Effector memory CD4-positive, alpha-beta T cell (primary cell): Measurements from ENCODE around the gene THSD7A.

ENCODE experiments used
- DNase-seq, 3 donors: peaks; one replicate each; pipeline ENCODE4 v3.0.0-alpha.2; 2020
- H3K27ac ChIP-seq: 2 replicates; pipeline ENCODE4 v1.7.0; 2013; ENCODE audit warnings: mild to moderate bottlenecking, low read length, moderate library complexity; ENCODE audit not compliant: insufficient read depth, poor library complexity, severe bottlenecking
- H3K27me3 ChIP-seq: replicated peaks from 2 replicates; pipeline ENCODE4 v1.7.0; 2013; ENCODE audit warnings: mild to moderate bottlenecking, low read length; ENCODE audit not compliant: insufficient read depth, control insufficient read depth, poor library complexity, severe bottlenecking
- H3K36me3 ChIP-seq: 2 replicates; pipeline ENCODE4 v1.7.0; 2013; ENCODE audit warnings: mild to moderate bottlenecking, low read length, moderate library complexity; ENCODE audit not compliant: control insufficient read depth, insufficient read depth
- H3K4me1 ChIP-seq: 2 replicates; pipeline ENCODE4 v1.7.0; 2013; ENCODE audit warnings: low read length, mild to moderate bottlenecking; ENCODE audit not compliant: control insufficient read depth, insufficient read depth, poor library complexity, severe bottlenecking
- H3K4me3 ChIP-seq: 2 replicates; pipeline ENCODE4 v1.7.0; 2013; ENCODE audit warnings: low read length, low read depth, mild to moderate bottlenecking; ENCODE audit not compliant: insufficient read depth, poor library complexity, severe bottlenecking
- H3K9me3 ChIP-seq: 2 replicates; pipeline ENCODE4 v1.7.0; 2013; ENCODE audit warnings: mild to moderate bottlenecking, low read length, moderate library complexity; ENCODE audit not compliant: control insufficient read depth

Gene THSD7A

GRCh38 chr7:11607686-11608085, 224.3 kb downstream of the THSD7A start:
- Histone ChIP-seq H3K4me1 (no peaks in the 10 kb centered on the region), H3K9me3 (no peaks in the 10 kb centered on the region), H3K4me3 (no peak overlapping the region), H3K27ac (no peak overlapping the region), H3K27me3 (no peaks in the 10 kb centered on the region), H3K36me3 (no peaks in the 10 kb centered on the region)
- no peak for DNase-seq

GRCh38 chr7:11605749-11606148, 226.2 kb downstream of the THSD7A start:
- Histone ChIP-seq H3K27ac (no peak overlapping the region), H3K4me1 (no peaks in the 10 kb centered on the region), H3K27me3 (no peaks in the 10 kb centered on the region), H3K4me3 (no peak overlapping the region), H3K9me3 (no peaks in the 10 kb centered on the region), H3K36me3 (no peaks in the 10 kb centered on the region)
- DNase-seq = no peak

- Histone ChIP-seq H3K27me3 (no peaks in the 10 kb centered on the region), H3K27ac (no peak overlapping the region), H3K9me3 (no peaks in the 10 kb centered on the region), H3K4me1 (no peaks in the 10 kb centered on the region), H3K36me3 (no peaks in the 10 kb centered on the region), H3K4me3 (no peak overlapping the region)
- DNase-seq = no peak
These were observed 227.5 kb downstream of the THSD7A start for GRCh38 chr7:11604505-11604904.

- H3K36me3 ChIP-seq = no peaks in the 10 kb centered on the region
- DNase-seq = no peak
- H3K27me3 ChIP-seq = no peaks in the 10 kb centered on the region
- H3K9me3 ChIP-seq = no peaks in the 10 kb centered on the region
- H3K4me1 ChIP-seq = no peaks in the 10 kb centered on the region
- no peak overlapping the region for H3K4me3 ChIP-seq
- H3K27ac ChIP-seq = no peak overlapping the region
These were observed 230.2 kb downstream of the THSD7A start for GRCh38 chr7:11601761-11602160.

- H3K4me3 ChIP-seq = no peak overlapping the region
- no peak overlapping the region for H3K27ac ChIP-seq
- no peaks in the 10 kb centered on the region for H3K4me1 ChIP-seq
- H3K9me3 ChIP-seq = no peaks in the 10 kb centered on the region
- no peaks in the 10 kb centered on the region for H3K27me3 ChIP-seq
- no peak for DNase-seq
- no peaks in the 10 kb centered on the region for H3K36me3 ChIP-seq
These were observed 238.7 kb downstream of the THSD7A start for GRCh38 chr7:11593322-11593721.

- Histone ChIP-seq H3K27me3 (no peaks in the 10 kb centered on the region), H3K27ac (no peak overlapping the region), H3K9me3 (no peaks in the 10 kb centered on the region), H3K4me1 (no peaks in the 10 kb centered on the region), H3K4me3 (no peak overlapping the region), H3K36me3 (no peaks in the 10 kb centered on the region)
- DNase-seq = no peak
These were observed 239.3 kb downstream of the THSD7A start for GRCh38 chr7:11592699-11593098.

GRCh38 chr7:11591943-11592342, 240.1 kb downstream of the THSD7A start:
- DNase-seq = no peak
- no peaks in the 10 kb centered on the region for H3K27me3 ChIP-seq
- H3K9me3 ChIP-seq = no peaks in the 10 kb centered on the region
- H3K27ac ChIP-seq = no peak overlapping the region
- no peak overlapping the region for H3K4me3 ChIP-seq
- no peaks in the 10 kb centered on the region for H3K36me3 ChIP-seq
- no peaks in the 10 kb centered on the region for H3K4me1 ChIP-seq

- Histone ChIP-seq H3K4me3 (no peak overlapping the region), H3K27ac (no peak overlapping the region), H3K4me1 (no peaks in the 10 kb centered on the region), H3K36me3 (no peaks in the 10 kb centered on the region), H3K9me3 (no peaks in the 10 kb centered on the region), H3K27me3 (no peaks in the 10 kb centered on the region)
- DNase-seq = no peak
These were observed 240.9 kb downstream of the THSD7A start for GRCh38 chr7:11591055-11591633.

GRCh38 chr7:11589251-11589650, 242.7 kb downstream of the THSD7A start:
- DNase-seq = no peak
- Histone ChIP-seq H3K4me3 (no peak overlapping the region), H3K27ac (no peak overlapping the region), H3K9me3 (no peaks in the 10 kb centered on the region), H3K36me3 (no peaks in the 10 kb centered on the region), H3K27me3 (no peaks in the 10 kb centered on the region), H3K4me1 (no peaks in the 10 kb centered on the region)

- Histone ChIP-seq H3K27me3 (no peaks in the 10 kb centered on the region), H3K9me3 (no peaks in the 10 kb centered on the region), H3K36me3 (no peaks in the 10 kb centered on the region), H3K27ac (no peak overlapping the region), H3K4me3 (no peak overlapping the region), H3K4me1 (no peaks in the 10 kb centered on the region)
- DNase-seq = no peak
These were observed 244.2 kb downstream of the THSD7A start for GRCh38 chr7:11587814-11588213.
